Measurements from ENCODE around the gene CDKAL1. TPM values are rescaled to one million over a fixed set of nuclear protein-coding genes. Genes with fewer than 3 reads are reported as not detected.

The CDKAL1 gene
- total RNA-seq, 1 donor from 2014 or later = 39.6 TPM

DNA sequence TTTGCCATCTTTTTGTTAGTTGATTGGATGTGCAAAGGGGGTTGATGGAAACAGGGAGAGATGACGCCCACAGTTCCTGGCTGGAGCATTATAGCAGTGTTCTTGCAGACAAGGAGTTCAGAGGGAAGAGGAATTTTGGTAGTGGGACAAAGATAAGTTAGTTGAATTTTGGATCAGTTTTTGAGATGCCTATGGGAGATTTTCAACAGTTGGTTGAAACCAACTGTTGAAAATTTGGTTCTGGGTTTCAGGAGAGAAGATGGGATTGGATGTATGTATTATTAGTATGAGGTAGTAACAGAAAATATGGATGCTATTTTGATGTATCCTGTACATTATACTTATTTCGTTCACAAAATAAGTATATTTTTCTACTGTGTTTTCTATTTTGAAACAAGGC is 274.2 kb downstream of the CDKAL1 start:
- DNase-seq (ENCODE audit: low spot score) = no peak
- TF ChIP-seq, protein P1, sequence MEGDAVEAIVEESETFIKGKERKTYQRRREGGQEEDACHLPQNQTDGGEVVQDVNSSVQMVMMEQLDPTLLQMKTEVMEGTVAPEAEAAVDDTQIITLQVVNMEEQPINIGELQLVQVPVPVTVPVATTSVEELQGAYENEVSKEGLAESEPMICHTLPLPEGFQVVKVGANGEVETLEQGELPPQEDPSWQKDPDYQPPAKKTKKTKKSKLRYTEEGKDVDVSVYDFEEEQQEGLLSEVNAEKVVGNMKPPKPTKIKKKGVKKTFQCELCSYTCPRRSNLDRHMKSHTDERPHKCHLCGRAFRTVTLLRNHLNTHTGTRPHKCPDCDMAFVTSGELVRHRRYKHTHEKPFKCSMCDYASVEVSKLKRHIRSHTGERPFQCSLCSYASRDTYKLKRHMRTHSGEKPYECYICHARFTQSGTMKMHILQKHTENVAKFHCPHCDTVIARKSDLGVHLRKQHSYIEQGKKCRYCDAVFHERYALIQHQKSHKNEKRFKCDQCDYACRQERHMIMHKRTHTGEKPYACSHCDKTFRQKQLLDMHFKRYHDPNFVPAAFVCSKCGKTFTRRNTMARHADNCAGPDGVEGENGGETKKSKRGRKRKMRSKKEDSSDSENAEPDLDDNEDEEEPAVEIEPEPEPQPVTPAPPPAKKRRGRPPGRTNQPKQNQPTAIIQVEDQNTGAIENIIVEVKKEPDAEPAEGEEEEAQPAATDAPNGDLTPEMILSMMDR (IDR thresholded peaks at IDR 0.05) = no peak
- TF ChIP-seq EZH2phosphoT487 (IDR thresholded peaks at IDR 0.05) = no peak
- TF ChIP-seq EZH2 (IDR thresholded peaks at IDR 0.05) = no peak
- Mint-ChIP-seq H3K4me1 (peaks cover 18% of the 10 kb centered on the region), H3K4me3 (no peak overlapping the region), H3K27ac (no peak overlapping the region), H3K9me3 (peaks cover 9% of the 10 kb centered on the region), H3K36me3 (peaks cover 6% of the 10 kb centered on the region), H3K27me3 (ENCODE audit: insufficient read depth, low read depth) (peaks cover 3% of the 10 kb centered on the region)
- H2AFZ ChIP-seq (replicated peaks) = no peak overlapping the region
- H3K27me3 ChIP-seq = no peaks in the 10 kb centered on the region
- no peaks in the 10 kb centered on the region for H4K20me1 ChIP-seq (ENCODE audit: low read depth)
- H3K27ac ChIP-seq = no peak overlapping the region
- H3K79me2 ChIP-seq (ENCODE audit: low read depth) = no peaks in the 10 kb centered on the region
- no peaks in the 10 kb centered on the region for H3F3A ChIP-seq (ENCODE audit: low read depth)
- H3K4me1 ChIP-seq = peaks cover 11% of the 10 kb centered on the region
- H3K4me2 ChIP-seq = no peak overlapping the region
- no peaks in the 10 kb centered on the region for H3K36me3 ChIP-seq
- no peak overlapping the region for H3K9ac ChIP-seq
- no peaks in the 10 kb centered on the region for H3K9me3 ChIP-seq (ENCODE audit: low read depth)
- no peak overlapping the region for H3K4me3 ChIP-seq

DNA sequence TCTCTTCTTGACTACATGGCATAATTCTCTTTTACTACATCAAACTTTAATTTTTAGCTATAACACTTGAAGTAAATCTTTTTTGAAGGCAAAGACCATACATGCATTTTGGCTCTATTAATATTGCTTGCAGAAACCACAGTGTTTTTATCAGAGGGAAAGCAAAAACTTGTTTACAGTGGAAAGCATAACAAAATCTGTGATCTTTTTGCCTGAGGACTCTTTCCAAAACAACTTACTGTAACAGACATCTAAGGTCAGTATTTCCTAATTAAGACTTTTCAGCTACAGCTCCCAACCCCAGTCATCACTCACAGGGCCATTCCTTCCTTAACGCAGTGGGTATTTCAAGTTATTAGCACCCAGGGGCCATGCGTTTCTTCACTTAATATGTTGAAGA is 274.7 kb downstream of the CDKAL1 start:
- Histone ChIP-seq H3K27ac (no peak overlapping the region), H3K9me3 (ENCODE audit: low read depth) (no peaks in the 10 kb centered on the region), H3F3A (ENCODE audit: low read depth) (no peaks in the 10 kb centered on the region), H3K4me2 (no peak overlapping the region), H2AFZ (replicated peaks) (no peak overlapping the region), H3K79me2 (ENCODE audit: low read depth) (no peaks in the 10 kb centered on the region), H3K9ac (no peak overlapping the region), H3K36me3 (no peaks in the 10 kb centered on the region), H3K27me3 (no peaks in the 10 kb centered on the region), H3K4me1 (peaks cover 11% of the 10 kb centered on the region), H3K4me3 (no peak overlapping the region), H4K20me1 (ENCODE audit: low read depth) (no peaks in the 10 kb centered on the region)
- Mint-ChIP-seq H3K36me3 (peaks cover 7% of the 10 kb centered on the region), H3K4me1 (peaks cover 18% of the 10 kb centered on the region), H3K9me3 (peaks cover 10% of the 10 kb centered on the region), H3K27me3 (ENCODE audit: insufficient read depth, low read depth) (peaks cover 3% of the 10 kb centered on the region), H3K27ac (no peak overlapping the region), H3K4me3 (no peak overlapping the region)
- DNase-seq (ENCODE audit: low spot score) = no peak
- TF ChIP-seq EZH2 (IDR thresholded peaks at IDR 0.05) = no peak
- TF ChIP-seq EZH2phosphoT487 (IDR thresholded peaks at IDR 0.05) = no peak
- TF ChIP-seq, protein P1 (IDR thresholded peaks at IDR 0.05) = no peak

DNA sequence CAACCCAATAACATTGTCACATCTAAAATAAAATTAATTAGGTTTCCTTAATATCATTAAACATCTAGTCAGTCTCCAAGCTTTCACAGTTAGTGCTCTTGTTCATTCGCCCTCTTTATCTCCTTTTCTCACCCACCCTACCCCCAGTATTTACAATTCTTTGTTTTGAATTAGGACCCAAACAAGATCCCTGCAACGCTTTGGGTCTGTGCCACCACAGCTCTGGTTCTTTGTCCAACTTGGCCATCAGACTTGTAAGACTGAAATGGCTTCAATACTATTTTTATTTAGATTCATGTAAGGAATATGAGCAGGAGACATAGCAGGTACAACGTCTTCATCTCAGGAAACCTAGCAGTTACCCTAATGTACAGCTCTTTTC is 276.5 kb downstream of the CDKAL1 start:
- H3K4me3 ChIP-seq = no peak overlapping the region
- peak overlapping the region; percentile 51 for H3K27ac Mint-ChIP-seq
- H3K27me3 ChIP-seq = no peaks in the 10 kb centered on the region
- peaks cover 3% of the 10 kb centered on the region for H3K79me2 ChIP-seq (ENCODE audit: low read depth)
- H2AFZ ChIP-seq (replicated peaks) = no peak overlapping the region
- DNase-seq (ENCODE audit: low spot score) = no peak
- peaks cover 11% of the 10 kb centered on the region for H3K4me1 ChIP-seq
- no peaks in the 10 kb centered on the region for H3K36me3 ChIP-seq
- no peaks in the 10 kb centered on the region for H3F3A ChIP-seq (ENCODE audit: low read depth)
- H3K4me1 Mint-ChIP-seq = peaks cover 18% of the 10 kb centered on the region
- peak overlapping the region; percentile 28 for H3K4me2 ChIP-seq
- H3K9ac ChIP-seq = no peak overlapping the region
- peaks cover 13% of the 10 kb centered on the region for H3K9me3 Mint-ChIP-seq
- H3K9me3 ChIP-seq (ENCODE audit: low read depth) = no peaks in the 10 kb centered on the region
- H3K27me3 Mint-ChIP-seq (ENCODE audit: insufficient read depth, low read depth) = peaks cover 3% of the 10 kb centered on the region
- peaks cover 7% of the 10 kb centered on the region for H3K36me3 Mint-ChIP-seq
- H4K20me1 ChIP-seq (ENCODE audit: low read depth) = no peaks in the 10 kb centered on the region
- no peak overlapping the region for H3K27ac ChIP-seq
- TF ChIP-seq EZH2 (IDR thresholded peaks at IDR 0.05) (no peak), EZH2phosphoT487 (IDR thresholded peaks at IDR 0.05) (no peak)
- TF ChIP-seq, protein P1 (IDR thresholded peaks at IDR 0.05) = no peak
- no peak overlapping the region for H3K4me3 Mint-ChIP-seq

All from neural progenitor cell (in vitro differentiated cells).